Peyer's patch (tissue), 4 donors: Measurements from ENCODE around the gene CAPN8. TPM values are rescaled to one million over a fixed set of nuclear protein-coding genes. Genes with fewer than 3 reads are reported as not detected.

Experiments used
- DNase-seq, 3 donors: peaks; one replicate each; pipeline ENCODE4 v3.0.0-alpha.2; 2017 to 2019
- H3K27ac ChIP-seq, 4 donors: fragments of 200-600 bp; sonication (generic); one replicate each; pipeline ENCODE4 v1.5.1; 2016 to 2019
- H3K27me3 ChIP-seq, 2 donors: fragments of 200-600 bp; sonication (generic); one replicate each; pipeline ENCODE4 v1.5.1; 2019
- H3K36me3 ChIP-seq, 3 donors: fragments of 200-600 bp; sonication (generic); one replicate each; pipeline ENCODE4 v1.5.1; 2016 to 2019
- H3K4me1 ChIP-seq, 4 donors: fragments of 200-600 bp; sonication (generic); one replicate each; pipeline ENCODE4 v1.5.1; 2016 to 2019
- H3K4me3 ChIP-seq, 4 donors: fragments of 200-600 bp; sonication (generic); 1 replicate in 3 of 4; 2 replicates in 1 of 4; pipeline ENCODE4 v1.5.1; 2016 to 2019; ENCODE audit warnings: mild to moderate bottlenecking in 1 of 4
- H3K9me3 ChIP-seq, 4 donors: fragments of 200-600 bp; sonication (generic); one replicate each; pipeline ENCODE4 v1.5.1; 2016 to 2019; ENCODE audit warnings: mild to moderate bottlenecking in 1 of 4
- POLR2A ChIP-seq, 2 donors: fragments of 450-650 bp; IDR thresholded peaks; one replicate each; pipeline ENCODE4 v1.5.1; 2017; ENCODE audit warnings: antibody characterized with exemption in 2 of 2, mild to moderate bottlenecking in 2 of 2, moderate library complexity in 2 of 2
- total RNA-seq, 4 donors: library from RNA; depleted of rRNA; stranded (reverse); fragments of >200 nt; gene quantifications; one replicate each; pipeline ENCODE4 v1.1.0, GENCODE V29; 2016
- TF ChIP-seq, protein P1 (sequence below), 6 experiments: fragments of 450-650 bp in 4 of 6; fragments of 200-600 bp in 2 of 6; sonication (generic) in 1 of 6; IDR thresholded peaks; one replicate each; pipeline ENCODE4 v1.5.1; 2017 to 2019; ENCODE audit warnings: antibody characterized with exemption in 6 of 6, mild to moderate bottlenecking in 3 of 6, moderate library complexity in 1 of 6

Gene CAPN8
- total RNA-seq, 4 donors from 2014 or later, result 9.9 to 74.0 (median 31.4) TPM

DNA sequence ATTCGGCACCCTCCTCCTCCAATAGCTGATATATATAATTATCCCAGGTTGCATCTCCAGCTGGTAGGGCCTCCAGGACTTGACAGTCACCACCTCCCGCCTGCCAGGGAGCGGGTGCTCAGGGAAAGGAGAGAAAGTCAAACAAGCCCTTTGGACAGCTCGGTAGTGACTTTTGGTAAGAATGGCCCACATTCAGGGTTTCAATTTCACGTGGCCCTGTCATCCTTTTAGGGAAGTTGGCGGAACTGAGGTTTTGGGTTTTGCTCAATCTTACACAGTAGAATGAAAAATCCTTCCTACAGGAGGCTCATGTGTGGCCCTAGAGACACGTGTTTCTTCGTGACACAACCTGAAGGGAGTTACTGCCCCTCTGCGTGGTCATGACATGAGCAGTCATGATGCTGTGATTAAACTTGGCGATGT lies 44.2 kb downstream of the CAPN8 start:
- no peak for DNase-seq
- TF ChIP-seq, protein P1, sequence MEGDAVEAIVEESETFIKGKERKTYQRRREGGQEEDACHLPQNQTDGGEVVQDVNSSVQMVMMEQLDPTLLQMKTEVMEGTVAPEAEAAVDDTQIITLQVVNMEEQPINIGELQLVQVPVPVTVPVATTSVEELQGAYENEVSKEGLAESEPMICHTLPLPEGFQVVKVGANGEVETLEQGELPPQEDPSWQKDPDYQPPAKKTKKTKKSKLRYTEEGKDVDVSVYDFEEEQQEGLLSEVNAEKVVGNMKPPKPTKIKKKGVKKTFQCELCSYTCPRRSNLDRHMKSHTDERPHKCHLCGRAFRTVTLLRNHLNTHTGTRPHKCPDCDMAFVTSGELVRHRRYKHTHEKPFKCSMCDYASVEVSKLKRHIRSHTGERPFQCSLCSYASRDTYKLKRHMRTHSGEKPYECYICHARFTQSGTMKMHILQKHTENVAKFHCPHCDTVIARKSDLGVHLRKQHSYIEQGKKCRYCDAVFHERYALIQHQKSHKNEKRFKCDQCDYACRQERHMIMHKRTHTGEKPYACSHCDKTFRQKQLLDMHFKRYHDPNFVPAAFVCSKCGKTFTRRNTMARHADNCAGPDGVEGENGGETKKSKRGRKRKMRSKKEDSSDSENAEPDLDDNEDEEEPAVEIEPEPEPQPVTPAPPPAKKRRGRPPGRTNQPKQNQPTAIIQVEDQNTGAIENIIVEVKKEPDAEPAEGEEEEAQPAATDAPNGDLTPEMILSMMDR (IDR thresholded peaks at IDR 0.05), result no peak
- no peak for TF ChIP-seq POLR2A (IDR thresholded peaks at IDR 0.05)
- H3K27me3 ChIP-seq, result no peaks in the 10 kb centered on the region
- H3K27ac ChIP-seq, result no peak overlapping the region
- no peak overlapping the region for H3K4me3 ChIP-seq
- no peaks in the 10 kb centered on the region for H3K4me1 ChIP-seq
- no peaks in the 10 kb centered on the region for H3K9me3 ChIP-seq
- H3K36me3 ChIP-seq, result no peaks in the 10 kb centered on the region

DNA sequence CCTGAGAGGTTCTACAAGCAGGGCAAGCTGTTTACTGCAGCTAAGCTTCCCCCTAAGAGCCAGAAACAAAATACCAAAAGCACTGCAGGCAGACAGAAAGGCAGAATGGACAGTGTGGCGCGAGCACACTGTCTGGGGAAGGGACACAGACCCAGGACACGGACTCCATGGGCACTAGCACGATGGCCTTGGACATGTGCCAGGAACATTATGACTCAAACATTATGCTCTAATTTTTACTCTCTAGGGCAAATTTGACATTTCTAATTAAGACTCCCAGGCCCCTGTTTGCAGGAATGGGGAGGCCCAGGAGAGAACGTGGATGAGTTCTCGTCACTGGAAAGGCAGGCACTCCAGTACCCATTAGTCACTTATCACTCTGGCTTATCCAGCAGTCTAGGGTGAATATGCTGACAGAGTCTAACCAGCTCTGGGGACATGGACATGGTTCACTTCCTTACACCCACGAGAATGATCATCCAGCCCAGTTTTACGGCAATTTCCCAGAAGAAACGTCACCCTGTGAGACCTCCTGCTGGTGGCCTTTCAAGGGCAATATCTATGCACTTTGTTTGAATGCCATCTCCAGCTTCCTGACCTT lies 45.1 kb downstream of the CAPN8 start:
- TF ChIP-seq, protein P1 (IDR thresholded peaks at IDR 0.05), result no peak
- no peak for TF ChIP-seq POLR2A (IDR thresholded peaks at IDR 0.05)
- H3K27me3 ChIP-seq, result no peaks in the 10 kb centered on the region
- DNase-seq, result no peak
- no peak overlapping the region for H3K27ac ChIP-seq
- no peak overlapping the region for H3K4me3 ChIP-seq
- H3K4me1 ChIP-seq, result no peaks in the 10 kb centered on the region
- H3K36me3 ChIP-seq, result no peaks in the 10 kb centered on the region
- no peaks in the 10 kb centered on the region for H3K9me3 ChIP-seq

DNA sequence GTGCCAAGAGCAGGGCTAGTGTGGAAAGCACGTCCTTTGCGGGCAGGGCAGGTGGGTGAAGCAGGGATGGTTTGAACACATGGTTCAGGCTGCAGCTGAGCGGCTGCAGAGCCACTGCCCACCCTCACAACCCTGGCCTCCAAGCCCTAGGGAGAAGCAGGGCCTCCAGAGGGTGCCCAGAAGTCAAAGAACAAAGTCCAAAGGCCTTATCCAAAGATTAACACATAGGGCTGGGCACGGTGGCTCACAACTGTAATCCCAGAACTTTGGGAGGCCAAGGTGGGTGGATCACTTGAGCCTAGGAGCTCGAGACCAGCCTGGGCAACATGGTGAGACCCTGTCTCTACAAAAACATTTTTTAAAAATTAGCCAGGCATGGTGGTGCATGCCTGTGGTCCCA lies 46.8 kb downstream of the CAPN8 start:
- TF ChIP-seq, protein P1 (IDR thresholded peaks at IDR 0.05), result no peak
- no peak for TF ChIP-seq POLR2A (IDR thresholded peaks at IDR 0.05)
- Histone ChIP-seq H3K27me3 (no peaks in the 10 kb centered on the region), H3K4me1 (no peaks in the 10 kb centered on the region), H3K9me3 (no peaks in the 10 kb centered on the region), H3K27ac (no peak overlapping the region), H3K4me3 (no peak overlapping the region), H3K36me3 (no peaks in the 10 kb centered on the region)
- DNase-seq, result no peak

DNA sequence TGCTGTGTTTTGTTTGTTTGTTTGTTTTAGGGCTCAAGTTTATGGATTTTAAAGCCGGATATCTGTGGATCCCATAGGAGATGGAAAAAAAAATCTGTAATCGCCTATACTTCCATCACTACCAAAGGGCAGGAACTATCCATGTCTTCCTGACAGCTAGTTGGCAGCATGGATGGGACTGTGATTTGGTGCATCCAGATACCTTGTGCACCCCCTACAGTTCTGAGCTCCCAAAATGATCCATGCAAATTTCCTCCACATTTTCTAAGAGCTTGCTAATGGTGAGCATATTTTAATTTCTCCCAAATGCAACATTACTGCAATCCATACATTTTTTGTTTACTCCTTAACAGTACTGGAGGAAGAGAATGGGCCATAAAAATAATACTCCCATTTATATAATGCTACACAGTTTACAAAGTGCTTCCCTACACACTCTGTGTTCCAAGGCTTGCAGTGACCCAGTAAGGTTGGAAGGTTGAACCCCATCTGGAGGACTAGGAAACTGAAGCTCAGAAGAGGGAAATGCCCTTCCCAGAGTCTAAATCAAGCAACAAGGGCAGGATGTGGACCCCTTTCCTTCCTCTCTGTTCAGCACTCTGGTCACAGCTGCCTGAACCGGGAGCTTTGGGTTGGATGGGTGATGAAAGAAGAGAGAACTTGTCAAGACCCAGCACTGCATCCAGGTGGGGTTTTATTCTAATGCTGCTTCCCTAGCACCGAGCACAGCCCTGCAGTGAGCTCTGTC lies 48.0 kb downstream of the CAPN8 start:
- Histone ChIP-seq H3K4me3 (no peak overlapping the region), H3K4me1 (no peaks in the 10 kb centered on the region), H3K9me3 (no peaks in the 10 kb centered on the region), H3K27me3 (no peaks in the 10 kb centered on the region), H3K36me3 (no peaks in the 10 kb centered on the region), H3K27ac (no peak overlapping the region)
- DNase-seq, result no peak
- TF ChIP-seq, protein P1 (IDR thresholded peaks at IDR 0.05), result no peak
- TF ChIP-seq POLR2A (IDR thresholded peaks at IDR 0.05), result no peak

DNA sequence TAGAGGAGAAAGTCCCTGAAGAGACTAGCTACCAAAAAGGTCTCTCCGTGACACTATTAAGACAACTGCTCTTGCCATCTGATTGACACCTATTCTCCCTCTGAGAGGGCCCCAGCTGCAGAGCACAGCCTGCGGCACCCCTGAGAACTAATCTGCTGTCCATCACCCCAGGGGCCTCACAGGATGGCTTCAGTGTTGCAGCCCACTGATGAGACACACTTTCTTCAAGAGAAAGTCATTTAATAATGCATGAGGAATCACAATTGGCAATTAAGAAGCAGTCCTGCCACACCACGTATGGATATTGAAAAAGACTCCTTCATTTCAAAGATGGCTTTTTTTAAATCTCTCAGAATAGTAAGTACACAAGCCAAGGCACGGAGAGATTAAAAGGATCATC lies 48.9 kb downstream of the CAPN8 start:
- H3K36me3 ChIP-seq, result no peaks in the 10 kb centered on the region
- no peaks in the 10 kb centered on the region for H3K9me3 ChIP-seq
- TF ChIP-seq, protein P1 (IDR thresholded peaks at IDR 0.05), result no peak
- no peak for TF ChIP-seq POLR2A (IDR thresholded peaks at IDR 0.05)
- no peaks in the 10 kb centered on the region for H3K4me1 ChIP-seq
- H3K27me3 ChIP-seq, result no peaks in the 10 kb centered on the region
- no peak overlapping the region for H3K4me3 ChIP-seq
- H3K27ac ChIP-seq, result no peak overlapping the region
- no peak for DNase-seq
